Measurements from ENCODE around the gene SH3RF2.
"Not testable (repeated sequence)": the region's sequence is repeated elsewhere in the genome, so short reads cannot be mapped to it uniquely, and the experiment has no call there.

Gene SH3RF2

GRCh38 chr5:145949474-145949873 lies 13.1 kb downstream of the SH3RF2 start:
- no peaks in the 10 kb centered on the region for H3K79me2 ChIP-seq (ENCODE audit: low read length)
- H3K27me3 ChIP-seq (ENCODE audit: low read depth, low read length): peaks cover 8% of the 10 kb centered on the region
- H3K4me2 ChIP-seq (ENCODE audit: low read length): no peak overlapping the region
- no peaks in the 10 kb centered on the region for H3K9me3 ChIP-seq (ENCODE audit: insufficient read depth, low read length)
- peaks cover 16% of the 10 kb centered on the region for H3K4me1 ChIP-seq (ENCODE audit: low read length)
- no peak overlapping the region for H3K9ac ChIP-seq (ENCODE audit: low read length)
- no peak overlapping the region for H3K27ac ChIP-seq (ENCODE audit: low read length)
- no peaks in the 10 kb centered on the region for H3K36me3 ChIP-seq (replicated peaks; ENCODE audit: low read depth, low read length)
- no peaks in the 10 kb centered on the region for H4K20me1 ChIP-seq (ENCODE audit: insufficient read depth, low read length)
- no peak overlapping the region for H2AFZ ChIP-seq (ENCODE audit: low read depth, low read length)
- TF ChIP-seq CTCF (IDR thresholded peaks at IDR 0.05; ENCODE audit: low read depth, low read length) (no peak), EZH2phosphoT487 (IDR thresholded peaks at IDR 0.05; ENCODE audit: low read depth) (no peak)
- no peak overlapping the region for H3K4me3 ChIP-seq (ENCODE audit: low read length)

GRCh38 chr5:145951071-145951470 lies 14.7 kb downstream of the SH3RF2 start:
- Histone ChIP-seq H3K4me2 (ENCODE audit: low read length) (no peak overlapping the region), H3K27me3 (ENCODE audit: low read depth, low read length) (peaks cover 8% of the 10 kb centered on the region), H3K9ac (ENCODE audit: low read length) (no peak overlapping the region), H3K4me3 (ENCODE audit: low read length) (no peak overlapping the region), H4K20me1 (ENCODE audit: insufficient read depth, low read length) (no peaks in the 10 kb centered on the region), H3K9me3 (ENCODE audit: insufficient read depth, low read length) (no peaks in the 10 kb centered on the region), H3K36me3 (replicated peaks; ENCODE audit: low read depth, low read length) (no peaks in the 10 kb centered on the region), H3K4me1 (ENCODE audit: low read length) (peaks cover 14% of the 10 kb centered on the region), H3K27ac (ENCODE audit: low read length) (no peak overlapping the region), H2AFZ (ENCODE audit: low read depth, low read length) (no peak overlapping the region), H3K79me2 (ENCODE audit: low read length) (no peaks in the 10 kb centered on the region)
- TF ChIP-seq CTCF (IDR thresholded peaks at IDR 0.05; ENCODE audit: low read depth, low read length) (no peak), EZH2phosphoT487 (IDR thresholded peaks at IDR 0.05; ENCODE audit: low read depth) (no peak)

- no peak overlapping the region for H3K9ac ChIP-seq (ENCODE audit: low read length)
- H3K4me2 ChIP-seq (ENCODE audit: low read length): no peak overlapping the region
- H3K27me3 ChIP-seq (ENCODE audit: low read depth, low read length): peaks cover 8% of the 10 kb centered on the region
- H3K4me1 ChIP-seq (ENCODE audit: low read length): no peaks in the 10 kb centered on the region
- H3K4me3 ChIP-seq (ENCODE audit: low read length): no peak overlapping the region
- H3K9me3 ChIP-seq (ENCODE audit: insufficient read depth, low read length): no peaks in the 10 kb centered on the region
- no peak overlapping the region for H2AFZ ChIP-seq (ENCODE audit: low read depth, low read length)
- no peaks in the 10 kb centered on the region for H3K36me3 ChIP-seq (replicated peaks; ENCODE audit: low read depth, low read length)
- TF ChIP-seq CTCF (IDR thresholded peaks at IDR 0.05; ENCODE audit: low read depth, low read length) (no peak), EZH2phosphoT487 (IDR thresholded peaks at IDR 0.05; ENCODE audit: low read depth) (no peak)
- H3K79me2 ChIP-seq (ENCODE audit: low read length): no peaks in the 10 kb centered on the region
- no peak overlapping the region for H3K27ac ChIP-seq (ENCODE audit: low read length)
- H4K20me1 ChIP-seq (ENCODE audit: insufficient read depth, low read length): no peaks in the 10 kb centered on the region
These were observed 16.8 kb downstream of the SH3RF2 start for GRCh38 chr5:145953202-145953601.

GRCh38 chr5:145954140-145954539 lies 17.8 kb downstream of the SH3RF2 start:
- H3K4me3 ChIP-seq (ENCODE audit: low read length); H3K4me2 ChIP-seq (ENCODE audit: low read length); H3K9ac ChIP-seq (ENCODE audit: low read length); H2AFZ ChIP-seq (ENCODE audit: low read depth, low read length); H4K20me1 ChIP-seq (ENCODE audit: insufficient read depth, low read length); H3K4me1 ChIP-seq (ENCODE audit: low read length); H3K79me2 ChIP-seq (ENCODE audit: low read length); H3K9me3 ChIP-seq (ENCODE audit: insufficient read depth, low read length); H3K27ac ChIP-seq (ENCODE audit: low read length); H3K36me3 ChIP-seq (replicated peaks; ENCODE audit: low read depth, low read length); H3K27me3 ChIP-seq (ENCODE audit: low read depth, low read length): not testable (repeated sequence)

- H3K27me3 ChIP-seq (ENCODE audit: low read depth, low read length): no peaks in the 10 kb centered on the region; the same call in 1 of the 2 replicates
- no peaks in the 10 kb centered on the region for H3K4me1 ChIP-seq (ENCODE audit: low read length)
- TF ChIP-seq CTCF (IDR thresholded peaks at IDR 0.05; ENCODE audit: low read depth, low read length): no peak
- TF ChIP-seq EZH2phosphoT487 (IDR thresholded peaks at IDR 0.05; ENCODE audit: low read depth): no peak
- no peak overlapping the region for H3K9ac ChIP-seq (ENCODE audit: low read length)
- H3K79me2 ChIP-seq (ENCODE audit: low read length): no peaks in the 10 kb centered on the region
- H3K4me3 ChIP-seq (ENCODE audit: low read length): no peak overlapping the region
- H4K20me1 ChIP-seq (ENCODE audit: insufficient read depth, low read length): no peaks in the 10 kb centered on the region
- no peaks in the 10 kb centered on the region for H3K36me3 ChIP-seq (replicated peaks; ENCODE audit: low read depth, low read length)
- H3K4me2 ChIP-seq (ENCODE audit: low read length): no peak overlapping the region
- no peak overlapping the region for H2AFZ ChIP-seq (ENCODE audit: low read depth, low read length)
- no peak overlapping the region for H3K27ac ChIP-seq (ENCODE audit: low read length)
- no peaks in the 10 kb centered on the region for H3K9me3 ChIP-seq (ENCODE audit: insufficient read depth, low read length)
These were observed 21.0 kb downstream of the SH3RF2 start for GRCh38 chr5:145957388-145957787.
